HG03469 (cell line): ENCODE data around the gene MYL2.
"Not testable (repeated sequence)": the region's sequence is repeated elsewhere in the genome, so short reads cannot be mapped to it uniquely, and the experiment has no call there.

Experiments
- ATAC-seq: cut with Tn5 transposase; IDR thresholded peaks from one replicate; pipeline ENCODE4 v1.9.1; 2021; ENCODE audit warnings: mild to moderate bottlenecking, moderate library complexity, moderate number of reproducible peaks; ENCODE audit not compliant: unreplicated experiment

Gene MYL2

DNA sequence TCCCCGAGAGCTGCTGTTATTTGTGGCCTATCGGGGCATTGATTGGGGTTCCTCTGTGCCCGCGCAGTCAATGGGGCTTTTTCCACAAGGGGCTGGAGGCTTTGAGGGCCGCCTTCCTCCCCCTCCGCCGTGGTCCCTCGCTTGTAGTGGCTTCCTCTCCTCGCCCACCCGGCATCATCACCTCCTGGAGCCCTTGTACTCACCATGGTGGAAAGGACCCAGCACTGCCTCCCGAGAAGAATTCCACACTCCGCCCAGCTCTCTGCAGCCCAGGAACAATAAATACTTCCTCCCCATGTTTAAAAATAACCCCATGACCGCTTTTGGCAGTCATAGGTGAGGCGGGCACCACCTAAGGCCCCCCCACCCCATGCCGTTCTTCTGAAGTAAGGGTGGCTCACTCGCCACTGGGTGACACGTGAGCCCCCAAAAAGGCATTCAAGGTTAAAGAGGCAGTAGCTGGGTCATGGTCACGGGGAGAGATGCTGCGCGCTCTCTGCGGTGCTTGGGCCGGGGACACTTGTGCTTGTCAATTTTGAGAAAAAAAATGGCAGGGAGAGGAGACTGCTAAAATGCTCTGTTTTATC, at the start of gene MYL2:
MYL2 (minus strand) TSS at position 256 of the 587 bp plus-strand sequence; CDS start at position 206, 50 bp downstream.
- ATAC-seq, result no peak

GRCh38 chr12:110966081-110966760, 45.8 kb upstream of the MYL2 start:
- no peak for ATAC-seq

GRCh38 chr12:110965574-110965973, 45.2 kb upstream of the MYL2 start:
- no peak for ATAC-seq

DNA sequence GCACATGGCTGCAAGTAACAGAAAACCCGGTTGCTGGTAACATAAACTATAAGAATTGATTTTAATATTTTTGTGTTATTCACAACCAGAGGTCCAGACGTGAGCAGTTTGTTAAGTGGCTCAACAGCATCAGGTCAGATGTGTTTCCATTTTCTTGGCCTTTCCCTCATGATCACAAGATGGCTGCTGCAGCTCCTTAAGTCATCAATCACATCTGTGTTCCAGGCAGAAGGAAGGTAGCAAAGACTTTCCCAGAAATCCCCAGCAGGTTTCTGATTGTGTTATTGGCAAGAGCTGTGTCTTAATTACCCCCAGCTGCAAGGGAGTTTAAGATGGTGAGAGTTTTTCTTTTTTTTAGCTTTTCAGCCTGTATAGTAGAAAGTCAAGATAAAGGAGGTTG, 40.4 kb upstream of the MYL2 start:
- ATAC-seq, result no peak

DNA sequence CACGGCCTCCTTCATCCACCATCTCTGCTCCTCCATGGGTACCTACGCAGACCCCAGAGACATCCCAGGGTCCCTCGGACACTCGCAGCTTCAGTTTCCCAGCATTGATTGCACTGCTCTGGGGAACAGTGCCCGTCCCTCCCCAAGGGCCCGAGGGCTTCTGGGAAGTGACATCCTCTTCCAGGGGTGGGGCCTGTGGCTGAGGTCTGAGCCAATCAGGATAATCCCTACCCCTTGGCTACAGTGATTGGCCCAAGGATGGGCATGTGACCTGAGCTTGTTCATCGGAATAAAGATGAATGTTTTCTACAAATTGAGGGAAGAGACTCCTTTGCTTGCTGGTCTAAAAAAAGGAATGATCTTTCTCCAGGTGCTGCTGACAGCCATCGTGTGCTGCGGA, 37.3 kb upstream of the MYL2 start:
- no peak for ATAC-seq

DNA sequence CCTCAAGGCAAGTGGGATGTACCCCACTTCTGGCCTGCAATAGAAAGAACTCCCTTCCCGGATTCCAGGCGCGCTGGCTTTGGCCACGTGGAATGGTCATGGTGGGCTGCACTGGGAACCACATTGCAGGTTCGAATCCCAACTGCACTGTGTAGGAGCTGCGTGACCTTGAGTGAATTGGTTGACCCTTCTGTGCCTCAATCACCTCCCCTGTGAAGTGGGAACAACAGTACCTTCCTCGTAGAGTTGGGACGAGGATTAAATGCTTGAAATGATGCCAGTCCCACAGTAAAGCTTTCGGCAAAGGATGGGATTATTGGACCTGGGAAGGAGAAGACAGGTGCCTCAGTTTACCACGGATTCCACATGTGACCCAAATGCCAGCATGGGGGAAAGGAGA, 36.8 kb upstream of the MYL2 start:
- ATAC-seq, result no peak

DNA sequence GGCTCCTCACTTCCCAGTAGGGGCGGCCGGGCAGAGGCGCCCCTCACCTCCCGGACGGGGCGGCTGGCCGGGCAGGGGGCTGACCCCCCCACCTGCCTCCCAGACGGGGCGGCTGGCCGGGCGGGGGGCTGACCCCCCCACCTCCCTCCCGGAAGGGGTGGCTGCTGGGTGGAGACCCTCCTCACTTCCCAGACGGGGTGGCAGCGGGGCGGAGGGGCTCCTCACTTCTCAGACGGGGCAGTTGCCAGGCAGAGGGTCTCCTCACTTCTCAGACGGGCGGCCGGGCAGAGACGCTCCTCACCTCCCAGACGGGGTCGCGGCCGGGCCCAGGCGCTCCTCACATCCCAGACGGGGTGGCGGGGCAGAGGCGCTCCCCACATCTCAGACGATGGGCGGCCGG, 30.5 kb upstream of the MYL2 start:
- ATAC-seq, result not testable (repeated sequence)

DNA sequence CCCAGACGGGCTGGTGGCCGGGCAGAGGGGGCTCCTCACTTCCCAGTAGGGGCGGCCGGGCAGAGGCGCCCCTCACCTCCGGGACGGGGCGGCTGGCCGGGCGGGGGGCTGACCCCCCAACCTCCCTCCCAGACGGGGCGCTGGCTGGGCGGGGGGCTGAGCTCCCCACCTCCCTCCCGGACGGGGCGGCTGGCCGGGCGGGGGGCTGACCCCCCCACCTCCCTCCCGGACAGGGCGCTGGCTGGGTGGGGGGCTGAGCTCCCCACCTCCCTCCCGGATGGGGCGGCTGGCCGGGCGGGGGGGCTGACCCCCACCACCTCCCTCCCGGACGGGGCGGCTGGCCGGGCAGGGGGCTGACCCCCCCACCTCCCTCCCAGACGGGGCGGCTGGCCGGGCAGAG, 30.1 kb upstream of the MYL2 start:
- not testable (repeated sequence) for ATAC-seq

DNA sequence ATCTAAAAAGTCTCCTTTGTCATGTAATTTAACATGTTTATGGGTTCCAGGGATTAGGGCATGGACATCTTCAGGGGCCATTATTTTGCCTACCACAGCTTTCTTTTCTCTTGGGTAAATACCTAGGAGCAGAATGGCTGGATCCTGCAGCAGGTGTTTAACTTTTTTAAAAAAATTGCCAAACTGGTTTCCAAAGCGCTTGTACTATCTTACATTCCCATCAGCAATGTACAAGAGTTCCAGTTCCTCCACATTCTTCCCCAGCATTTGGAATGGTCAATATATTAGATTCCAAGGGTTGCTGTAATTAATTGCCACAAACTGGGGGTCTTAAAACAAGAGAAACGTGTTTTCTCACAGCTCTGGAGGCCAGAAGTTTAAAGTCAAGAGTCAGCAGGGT, 27.7 kb upstream of the MYL2 start:
- no peak for ATAC-seq

GRCh38 chr12:110943373-110943772, 23.0 kb upstream of the MYL2 start:
- no peak for ATAC-seq

GRCh38 chr12:110941391-110941790, 21.0 kb upstream of the MYL2 start:
- no peak for ATAC-seq

DNA sequence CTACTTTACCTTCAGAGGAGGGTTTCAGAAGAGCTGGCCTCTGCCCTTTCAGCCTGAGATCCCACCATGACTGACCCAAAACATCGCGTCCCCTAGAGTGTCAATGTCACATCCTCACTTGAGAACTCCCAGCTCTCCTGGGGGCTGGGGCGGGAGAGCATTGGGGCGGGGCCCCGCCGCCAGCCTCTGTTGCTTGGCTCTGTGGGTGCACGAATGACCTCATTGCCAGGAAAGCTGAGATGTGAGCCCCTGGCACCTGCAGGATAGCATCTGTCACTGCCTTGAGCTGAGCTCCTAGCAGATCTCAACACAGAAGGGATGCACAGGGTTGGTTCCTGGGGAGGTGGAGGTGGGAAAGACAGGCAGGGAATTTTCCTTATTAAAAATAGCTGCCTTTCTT, 20.6 kb upstream of the MYL2 start:
- ATAC-seq, result no peak

GRCh38 chr12:110940296-110940695, 19.9 kb upstream of the MYL2 start:
- ATAC-seq, result no peak

- ATAC-seq, result no peak
These were observed 16.8 kb upstream of the MYL2 start for GRCh38 chr12:110937104-110937641.

- ATAC-seq, result no peak
These were observed 16.2 kb upstream of the MYL2 start for GRCh38 chr12:110936367-110937103.

DNA sequence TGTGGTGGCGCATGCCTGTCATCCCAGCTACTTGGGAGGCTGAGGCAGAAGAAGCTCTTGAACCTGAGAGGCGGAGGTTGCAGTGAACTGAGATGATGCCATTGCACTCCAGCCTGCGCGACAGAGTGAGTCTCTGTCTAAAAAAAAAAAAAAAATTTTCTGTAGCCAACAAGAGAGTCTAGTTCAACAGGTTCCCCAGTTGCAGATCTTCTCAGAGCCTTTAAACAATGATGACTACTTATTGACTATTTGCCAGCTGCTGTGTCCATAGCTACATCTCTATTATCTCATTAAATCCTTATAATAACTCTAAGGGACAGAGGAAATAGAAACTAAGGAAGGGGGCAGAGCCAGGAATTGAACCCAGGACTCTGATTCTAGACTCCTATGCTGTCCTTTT, 15.2 kb upstream of the MYL2 start:
- ATAC-seq, result no peak

DNA sequence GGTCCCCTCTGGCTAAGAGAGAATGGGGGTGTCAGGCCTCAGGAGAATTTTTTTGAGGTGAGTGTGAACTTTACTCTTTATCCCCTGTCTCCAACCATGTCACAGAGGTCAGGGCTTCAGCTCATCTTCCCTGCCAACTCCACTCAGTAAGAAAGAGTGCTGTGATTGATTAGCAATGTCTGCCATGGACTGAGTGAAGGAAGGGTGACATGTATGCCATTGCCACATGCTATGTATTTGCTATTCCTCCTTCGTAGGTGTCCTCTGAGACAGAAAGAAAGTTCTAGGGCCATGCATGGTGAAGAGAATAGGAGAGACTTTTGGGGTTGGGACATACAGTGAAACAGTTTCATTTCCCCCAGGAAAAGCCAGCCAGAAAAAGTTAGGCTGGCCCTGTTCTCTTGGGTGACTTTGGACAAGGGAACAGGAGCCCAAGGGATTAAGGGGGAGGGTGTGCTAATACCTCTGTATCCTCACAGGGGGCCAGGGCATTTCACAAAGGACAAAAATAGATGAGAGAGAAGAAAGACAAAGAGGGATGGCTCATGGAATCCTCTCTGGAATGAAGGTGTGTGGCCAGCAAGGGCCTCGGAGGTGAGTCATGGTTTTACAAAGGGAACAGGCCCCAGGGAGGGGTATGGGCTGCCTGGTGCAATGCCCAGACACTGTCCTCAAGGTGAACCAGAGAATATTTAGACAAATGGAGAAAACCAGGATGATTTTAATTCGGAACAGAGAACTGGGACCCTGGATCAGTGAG, 13.9 kb upstream of the MYL2 start:
- no peak for ATAC-seq

GRCh38 chr12:110933326-110933974, 13.1 kb upstream of the MYL2 start:
- no peak for ATAC-seq

DNA sequence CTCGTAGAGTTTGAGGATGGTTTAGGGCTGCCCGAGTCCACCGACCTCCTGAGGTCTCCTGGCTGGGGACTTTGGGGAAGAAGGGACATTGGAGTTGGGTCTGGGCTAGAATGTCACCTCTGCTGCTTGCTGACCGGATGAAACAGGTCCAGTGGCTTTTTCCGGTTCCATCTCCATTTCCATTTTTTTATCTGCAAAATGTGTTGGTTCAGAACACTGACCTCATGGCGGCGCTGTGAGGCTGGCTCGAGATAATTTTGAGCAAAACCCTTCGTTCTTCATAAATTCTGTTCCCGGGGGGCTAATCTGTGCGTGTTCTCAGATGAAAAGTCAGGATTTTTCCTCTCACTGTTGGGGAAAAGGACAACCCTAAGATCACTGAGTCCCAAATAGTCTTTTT, 11.7 kb upstream of the MYL2 start:
- ATAC-seq, result no peak

DNA sequence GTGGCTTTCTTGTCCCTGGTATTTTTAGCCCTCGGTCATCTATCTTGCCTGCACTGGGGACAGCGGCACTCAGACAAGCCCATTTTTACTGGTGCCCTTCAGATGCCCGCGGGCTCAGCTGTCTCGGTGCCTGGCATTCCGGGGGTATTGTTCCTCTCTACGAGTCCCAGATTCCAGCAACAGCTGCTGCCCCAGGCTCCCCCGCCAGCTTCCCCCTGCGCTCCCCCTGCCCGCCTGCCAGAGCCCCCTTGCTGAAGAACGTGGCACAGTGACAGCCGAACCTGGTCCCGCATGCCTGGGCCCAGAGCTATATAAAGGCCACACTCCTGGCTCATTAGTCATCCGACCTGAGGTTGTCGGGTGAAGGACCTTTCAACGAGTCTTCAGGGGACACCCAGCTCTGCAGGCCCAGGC, 10.9 kb upstream of the MYL2 start:
- ATAC-seq, result no peak
